Activated CD8-positive, alpha-beta T cell treated with anti-CD3 and anti-CD28 coated beads for 36 hours (primary cell): Measurements from ENCODE around the gene ITPRID1. TPM values are rescaled to one million over a fixed set of nuclear protein-coding genes. Genes with fewer than 3 reads are reported as not detected.

ENCODE experiments used
- ATAC-seq: fragments of 200-7000 bp; cut with Tn5 transposase; one replicate; pipeline ENCODE4 v1.10.0; 2021; ENCODE audit warnings: mild to moderate bottlenecking, moderate library complexity
- CTCF ChIA-PET: fragments of 350-600 bp; sonication (Branson Sonifier 250); formaldehyde crosslinking; loops from one replicate; lab custom pipeline; 2021; ENCODE audit warnings: antibody characterized with exemption; lab: Charles Lee
- POLR2A ChIA-PET: fragments of 350-600 bp; sonication (Branson Sonifier 250); formaldehyde crosslinking; loops from one replicate; lab custom pipeline; 2021; ENCODE audit warnings: antibody characterized with exemption; lab: Charles Lee
- DNase-seq: peaks from one replicate; pipeline ENCODE4 v3.0.0-alpha.2; 2020
- H3K27ac Mint-ChIP-seq: one replicate; pipeline ENCODE4 v1.8.0; 2021; ENCODE audit warnings: mild to moderate bottlenecking, mixed read lengths
- H3K27me3 Mint-ChIP-seq: one replicate; pipeline ENCODE4 v1.8.0; 2021; ENCODE audit warnings: mixed read lengths
- H3K36me3 Mint-ChIP-seq: one replicate; pipeline ENCODE4 v1.8.0; 2021; ENCODE audit warnings: low read depth, mixed read lengths
- H3K4me1 Mint-ChIP-seq: one replicate; pipeline ENCODE4 v1.8.0; 2021; ENCODE audit warnings: low read depth, mixed read lengths
- H3K4me3 Mint-ChIP-seq: one replicate; pipeline ENCODE4 v1.8.0; 2021; ENCODE audit warnings: mild to moderate bottlenecking, moderate library complexity, mixed read lengths
- H3K9me3 Mint-ChIP-seq: one replicate; pipeline ENCODE4 v1.8.0; 2021; ENCODE audit warnings: mixed read lengths
- CTCF ChIP-seq: fragments of 200-600 bp; IDR thresholded peaks from one replicate; pipeline ENCODE4 v1.8.0; 2022; ENCODE audit warnings: antibody characterized with exemption, mild to moderate bottlenecking
- intact Hi-C: fragments of 100-400 bp; cut with micrococcal nuclease; formaldehyde crosslinking; loops from one replicate; pipeline ENCODE4 v1.10.0; 2022
- total RNA-seq, 2 experiments: library from RNA; stranded (reverse); gene quantifications; one replicate each; pipeline ENCODE4 v1.2.3, GENCODE V29; 2021

The ITPRID1 gene
- total RNA-seq, 2 experiments from 2014 or later = not detected

- TF ChIP-seq CTCF = no peak
- intact Hi-C loops = no loop called here
- H3K4me1 Mint-ChIP-seq = no peaks in the 10 kb centered on the region
- no peaks in the 10 kb centered on the region for H3K9me3 Mint-ChIP-seq
- H3K27me3 Mint-ChIP-seq = no peaks in the 10 kb centered on the region
- ChIA-PET CTCF (no interaction called here), POLR2A (no interaction called here)
- no peak overlapping the region for H3K4me3 Mint-ChIP-seq
- DNase-seq (no peak), ATAC-seq (no peak)
- no peak overlapping the region for H3K27ac Mint-ChIP-seq
- no peaks in the 10 kb centered on the region for H3K36me3 Mint-ChIP-seq
Measured at GRCh38 chr7:31648880-31649279, 135.0 kb downstream of the ITPRID1 start.

- POLR2A ChIA-PET = no interaction called here
- intact Hi-C loops = no loop called here
- ATAC-seq (no peak), DNase-seq (no peak)
- no peaks in the 10 kb centered on the region for H3K36me3 Mint-ChIP-seq
- TF ChIP-seq CTCF = no peak
- no peak overlapping the region for H3K4me3 Mint-ChIP-seq
- CTCF ChIA-PET = no interaction called here
- H3K9me3 Mint-ChIP-seq = no peaks in the 10 kb centered on the region
- no peak overlapping the region for H3K27ac Mint-ChIP-seq
- H3K4me1 Mint-ChIP-seq = no peaks in the 10 kb centered on the region
- H3K27me3 Mint-ChIP-seq = no peaks in the 10 kb centered on the region
Measured at GRCh38 chr7:31651234-31652062, 137.6 kb downstream of the ITPRID1 start.

GRCh38 chr7:31652063-31652326 lies 138.1 kb downstream of the ITPRID1 start:
- no peaks in the 10 kb centered on the region for H3K9me3 Mint-ChIP-seq

GRCh38 chr7:31663072-31663471 lies 149.2 kb downstream of the ITPRID1 start:
- intact Hi-C loops = no loop called here
- Mint-ChIP-seq H3K27me3 (no peaks in the 10 kb centered on the region), H3K9me3 (peaks cover 3% of the 10 kb centered on the region), H3K36me3 (no peaks in the 10 kb centered on the region), H3K4me1 (no peaks in the 10 kb centered on the region), H3K4me3 (no peak overlapping the region), H3K27ac (no peak overlapping the region)
- POLR2A ChIA-PET = no interaction called here
- CTCF ChIA-PET = no interaction called here
- no peak for ATAC-seq
- no peak for TF ChIP-seq CTCF
- no peak for DNase-seq

More at GRCh38 chr7:31652063-31652326, 138.1 kb downstream of the ITPRID1 start:
- CTCF ChIA-PET = no interaction called here
- no peak for TF ChIP-seq CTCF
- Mint-ChIP-seq H3K4me1 (no peaks in the 10 kb centered on the region), H3K4me3 (no peak overlapping the region), H3K36me3 (no peaks in the 10 kb centered on the region), H3K27ac (no peak overlapping the region), H3K27me3 (no peaks in the 10 kb centered on the region)
- ATAC-seq (no peak), DNase-seq (no peak)
- POLR2A ChIA-PET = no interaction called here
- intact Hi-C loops = no loop called here

GRCh38 chr7:31664890-31665289 lies 151.0 kb downstream of the ITPRID1 start:
- intact Hi-C loops = no loop called here
- no peaks in the 10 kb centered on the region for H3K27me3 Mint-ChIP-seq
- ATAC-seq (no peak), DNase-seq (no peak)
- H3K4me1 Mint-ChIP-seq = no peaks in the 10 kb centered on the region
- no peak overlapping the region for H3K27ac Mint-ChIP-seq
- no peaks in the 10 kb centered on the region for H3K36me3 Mint-ChIP-seq
- no peak overlapping the region for H3K4me3 Mint-ChIP-seq
- H3K9me3 Mint-ChIP-seq = peaks cover 1% of the 10 kb centered on the region
- TF ChIP-seq CTCF = no peak
- CTCF ChIA-PET = no interaction called here
- POLR2A ChIA-PET = no interaction called here
